GM19324 (cell line): Measurements from ENCODE around the gene TC2N.
"Not testable (repeated sequence)": the region's sequence is repeated elsewhere in the genome, so short reads cannot be mapped to it uniquely, and the experiment has no call there.

ENCODE experiments used
- ATAC-seq: cut with Tn5 transposase; IDR thresholded peaks from one replicate; pipeline ENCODE4 v1.9.1; 2021; ENCODE audit warnings: mild to moderate bottlenecking, moderate library complexity; ENCODE audit not compliant: unreplicated experiment, low FRiP score

TC2N gene

DNA sequence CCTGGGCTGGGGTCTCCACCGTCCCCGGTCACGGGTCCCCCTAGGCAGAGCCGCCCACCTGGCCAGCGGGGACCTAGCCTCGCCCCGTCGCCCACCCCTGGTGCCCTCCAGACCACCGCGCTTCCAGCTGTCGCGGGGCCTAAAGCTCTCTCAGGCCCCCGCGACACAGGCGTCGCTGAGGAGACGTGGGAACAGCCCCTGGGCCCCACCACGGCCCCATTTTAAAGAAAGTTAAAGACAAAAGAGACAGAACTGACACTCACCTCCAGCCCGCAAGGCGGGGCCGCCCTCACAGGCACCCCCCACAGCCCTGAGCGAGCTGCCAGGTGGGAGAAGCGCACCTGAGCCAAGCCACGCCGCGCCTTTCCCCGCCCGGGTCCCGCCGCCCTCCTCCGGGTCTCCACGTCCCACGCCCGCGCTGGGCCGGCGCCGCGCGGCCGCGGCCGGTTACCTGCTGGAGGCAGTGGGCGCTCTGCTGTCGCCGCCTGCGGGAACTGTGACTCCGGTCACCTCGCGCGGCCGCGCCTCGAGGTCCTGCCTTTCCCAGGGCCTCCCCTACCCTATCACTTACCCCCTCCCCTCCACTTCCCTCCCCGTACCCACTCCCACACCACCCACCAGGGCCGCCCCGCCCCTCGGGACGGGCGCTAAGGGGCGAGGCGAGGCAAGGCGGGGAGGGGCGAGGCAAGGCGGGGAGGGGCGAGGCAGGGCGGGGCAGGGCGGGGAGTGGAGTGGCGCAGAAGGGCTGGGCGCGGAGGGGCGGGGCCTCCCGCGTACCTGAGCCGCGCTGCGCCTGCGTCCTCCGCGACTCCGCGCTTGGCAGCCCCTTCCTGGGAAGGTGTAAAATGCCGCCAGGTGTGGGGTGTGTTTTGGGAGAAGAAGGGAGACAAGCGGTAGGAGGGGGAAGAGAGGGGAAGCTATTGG is 31.2 kb downstream of the TC2N start:
- peak; percentile 71 for ATAC-seq

DNA sequence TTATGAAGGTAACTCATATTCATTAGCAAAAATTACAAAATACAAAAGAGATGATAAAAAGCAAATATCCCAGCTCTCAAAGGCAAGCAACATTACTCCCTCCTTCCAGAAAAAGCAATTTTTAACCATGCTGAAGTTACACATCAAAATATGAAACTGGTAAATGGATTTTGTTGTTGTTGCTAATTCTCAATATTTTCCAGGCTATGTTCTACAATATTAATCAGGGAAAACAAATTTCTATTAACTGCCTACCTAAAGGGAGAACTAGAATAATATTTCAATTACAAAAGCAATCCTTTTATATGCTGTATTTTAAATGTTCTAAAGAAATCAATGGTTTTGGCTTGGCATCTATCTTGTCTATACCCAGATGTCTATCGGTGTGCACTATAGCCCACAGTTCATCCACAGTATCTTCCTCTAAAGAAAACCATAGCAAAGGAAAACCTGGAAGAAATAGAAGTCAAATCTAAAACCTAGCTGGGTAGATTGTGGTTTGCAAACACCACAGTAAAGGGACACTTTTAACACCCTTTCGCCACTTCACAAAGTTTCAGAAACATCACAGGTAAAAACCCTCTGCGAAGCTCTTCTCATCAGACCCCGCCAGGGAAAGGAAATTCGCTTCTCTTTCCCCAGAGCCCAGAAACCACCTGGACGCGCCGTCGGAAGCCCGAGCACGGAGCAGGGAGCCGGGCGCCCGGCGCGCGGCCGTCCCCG is 32.0 kb downstream of the TC2N start:
- no peak for ATAC-seq

- no peak for ATAC-seq
These were observed 32.8 kb downstream of the TC2N start for GRCh38 chr14:91834571-91834970.

DNA sequence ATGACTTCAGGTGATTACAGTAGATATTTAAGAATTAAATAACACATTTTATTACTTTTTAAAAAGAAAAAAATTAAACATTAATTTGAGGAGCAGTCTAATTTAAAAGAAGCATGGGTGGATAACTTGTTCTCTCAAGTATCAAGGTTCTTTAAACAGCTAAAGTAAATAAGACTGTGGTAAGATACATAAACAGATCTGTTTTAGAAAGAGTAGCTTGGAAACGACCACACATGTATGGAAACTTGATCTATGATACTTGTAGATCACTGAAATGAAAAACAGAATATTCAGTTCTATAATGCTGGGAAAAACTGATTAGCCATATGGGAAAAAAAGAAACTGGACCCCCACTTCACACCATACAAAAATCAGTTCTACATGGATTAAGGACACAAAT is 36.0 kb downstream of the TC2N start:
- no peak for ATAC-seq

GRCh38 chr14:91830777-91831176 is 36.6 kb downstream of the TC2N start:
- peak; percentile 69 for ATAC-seq

GRCh38 chr14:91829511-91829910 is 37.8 kb downstream of the TC2N start:
- ATAC-seq: no peak

DNA sequence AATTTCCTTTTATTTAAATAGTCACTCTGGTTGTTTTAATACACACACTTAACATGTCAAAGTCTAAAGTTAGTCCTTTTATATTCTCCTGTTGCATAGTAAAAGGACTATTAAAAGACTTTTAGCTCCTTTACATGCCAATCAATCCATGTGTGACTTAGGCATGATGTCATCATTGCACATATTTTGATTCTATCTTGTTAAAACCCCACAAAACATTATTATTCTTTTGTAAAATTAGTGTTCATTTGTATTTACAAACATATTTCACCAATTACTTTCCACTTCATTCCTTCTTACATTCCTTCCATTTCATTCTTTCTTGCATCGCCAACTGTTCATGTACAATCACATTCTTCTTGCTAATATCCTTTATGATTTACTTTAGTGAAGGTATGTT is 39.6 kb downstream of the TC2N start:
- ATAC-seq: no peak

DNA sequence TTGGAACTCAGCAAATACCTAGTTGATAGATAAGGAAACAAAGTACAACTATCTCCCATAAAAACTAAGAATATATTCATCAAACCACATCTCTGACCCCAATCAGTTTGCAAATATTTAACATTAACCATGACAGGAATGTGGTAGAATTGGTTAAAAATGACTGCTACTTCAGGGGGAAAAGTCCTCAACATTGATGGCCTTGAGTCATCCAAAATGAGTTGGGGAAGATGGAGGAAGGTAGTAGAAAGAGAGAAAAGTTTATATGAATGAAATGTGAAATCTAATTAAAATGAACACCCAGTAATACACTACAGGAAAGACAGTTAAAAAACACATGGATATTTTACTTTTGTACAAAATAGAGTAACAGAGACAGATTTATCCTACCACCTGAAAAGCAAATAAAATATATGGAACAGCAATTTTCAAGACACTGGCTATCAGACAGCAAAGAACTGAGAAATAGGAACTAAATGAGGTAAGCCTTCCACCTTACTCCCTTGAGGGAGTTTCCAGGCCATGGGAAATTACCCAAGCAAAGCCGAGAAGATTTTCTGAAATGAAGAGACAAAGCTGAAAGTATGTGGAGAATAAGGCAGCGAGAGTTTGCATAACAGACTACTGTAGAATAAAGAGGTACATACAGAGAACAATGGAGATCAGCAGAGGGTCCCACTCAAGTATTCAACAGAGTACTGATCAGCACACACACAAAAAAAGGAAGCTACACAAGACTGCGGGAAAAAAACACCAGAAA is 49.6 kb downstream of the TC2N start:
- ATAC-seq: no peak

DNA sequence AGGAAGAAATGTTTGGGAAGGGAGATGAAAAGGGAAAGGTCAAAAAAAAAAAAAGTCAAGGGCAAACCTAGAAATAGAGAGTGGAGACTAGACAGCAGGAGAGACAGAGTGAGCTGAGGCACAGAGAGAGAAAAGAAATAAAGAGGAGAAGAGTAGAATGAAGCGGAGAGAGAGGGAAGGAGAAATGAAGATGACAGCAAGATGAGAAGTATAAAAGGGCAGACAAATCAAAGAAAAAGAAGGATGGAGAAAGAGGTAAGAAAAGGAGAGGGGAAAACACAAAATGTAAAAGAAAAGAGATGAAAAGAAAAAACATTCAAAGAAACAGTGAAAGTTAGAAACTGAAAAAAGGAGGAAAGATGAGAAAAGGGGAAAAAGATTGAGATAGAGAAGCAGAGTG is 53.0 kb downstream of the TC2N start:
- ATAC-seq: no peak

- no peak for ATAC-seq
These were observed 56.6 kb downstream of the TC2N start for GRCh38 chr14:91810699-91811098.

DNA sequence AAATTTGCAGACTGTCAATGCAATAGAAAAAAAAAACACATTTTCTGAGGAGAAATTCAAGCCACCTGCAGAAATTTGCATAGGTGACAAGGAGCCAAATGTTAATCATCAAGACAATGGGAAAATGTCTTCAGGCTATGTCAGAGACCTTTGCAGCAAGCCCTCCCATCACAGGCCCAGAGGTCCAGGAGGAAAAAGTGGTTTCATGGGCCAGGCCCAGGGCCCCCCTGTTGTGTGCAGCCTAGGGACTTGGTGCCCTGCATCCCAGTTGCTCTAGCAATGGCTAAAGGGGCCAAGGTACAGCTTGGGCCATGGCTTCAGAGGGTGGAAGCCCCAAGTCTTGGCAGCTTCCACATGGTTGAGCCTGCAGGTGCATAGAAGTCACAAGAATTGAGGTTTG is 60.6 kb downstream of the TC2N start:
- ATAC-seq: no peak

DNA sequence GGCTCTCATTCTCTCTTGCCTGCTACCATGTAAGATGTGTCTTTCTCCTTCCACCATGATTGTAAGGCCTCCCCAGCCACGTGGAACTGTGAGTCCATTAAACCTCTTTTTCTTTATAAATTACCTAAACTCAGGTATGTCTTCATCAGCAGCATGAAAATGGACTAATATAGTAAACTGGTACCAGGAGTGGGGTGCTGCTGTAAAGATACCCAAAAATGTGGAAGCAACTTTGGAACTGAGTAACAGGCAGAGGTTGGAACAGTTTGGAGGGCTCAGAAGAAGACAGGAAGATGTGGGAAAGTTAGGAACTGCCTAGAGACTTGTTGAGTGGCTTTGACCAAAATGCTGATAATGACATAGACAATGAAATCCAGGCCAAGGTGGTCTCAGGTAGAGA is 61.2 kb downstream of the TC2N start:
- not testable (repeated sequence) for ATAC-seq

GRCh38 chr14:91805659-91806058 is 61.7 kb downstream of the TC2N start:
- no peak for ATAC-seq

- ATAC-seq: no peak
These were observed 66.0 kb downstream of the TC2N start for GRCh38 chr14:91801358-91801757.

DNA sequence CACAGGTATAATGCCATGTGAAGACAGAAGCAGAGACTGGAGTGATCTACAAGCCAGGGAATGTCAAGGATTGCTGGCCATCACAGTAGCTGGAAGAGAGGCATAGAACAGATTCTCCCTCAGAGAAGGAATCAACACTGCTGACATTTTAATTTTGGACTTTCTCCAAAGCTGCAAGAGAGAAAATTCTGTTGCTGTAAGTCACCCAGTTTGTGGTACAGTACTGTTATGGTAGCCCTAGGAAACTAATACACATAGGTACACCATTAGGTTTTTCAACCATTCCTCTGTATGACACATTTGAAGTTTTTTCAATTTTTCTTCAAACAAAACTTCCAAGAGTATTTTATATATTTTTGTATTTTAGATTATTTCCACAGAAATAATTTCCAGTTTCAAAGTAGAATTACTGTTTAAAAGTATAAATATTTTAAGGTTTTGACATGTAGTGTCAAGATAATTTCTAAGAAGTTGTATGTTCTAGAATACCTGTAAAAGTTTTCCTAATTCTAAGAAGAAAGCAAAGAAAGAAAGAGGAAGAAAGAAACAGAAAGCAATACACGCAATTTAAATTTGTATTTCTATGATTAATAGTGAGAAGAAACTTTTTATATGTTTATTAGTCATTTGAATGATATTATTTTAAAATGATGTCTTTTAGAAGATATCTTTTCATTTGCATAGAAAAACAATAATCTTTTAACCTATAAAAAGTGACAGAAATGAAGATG is 70.6 kb downstream of the TC2N start:
- ATAC-seq: no peak

DNA sequence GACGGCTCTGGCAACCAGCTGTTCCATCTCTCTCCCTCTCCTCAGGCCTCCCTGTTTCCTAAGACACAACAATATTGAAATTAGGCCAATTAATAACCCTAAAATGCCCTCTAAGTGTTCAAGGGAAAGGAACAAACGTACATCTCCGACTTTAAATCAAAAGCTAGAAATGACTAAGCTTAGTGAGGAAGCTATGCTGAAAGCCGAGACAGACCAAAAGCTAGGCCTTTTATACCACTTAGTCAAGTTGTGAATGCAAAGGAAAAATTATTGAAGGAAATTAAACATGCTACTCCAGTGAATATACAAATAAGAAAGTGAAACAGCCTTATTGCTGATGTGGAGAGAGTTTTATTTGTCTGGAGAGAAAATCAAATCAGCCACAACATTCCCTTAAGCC is 73.6 kb downstream of the TC2N start:
- ATAC-seq: no peak

DNA sequence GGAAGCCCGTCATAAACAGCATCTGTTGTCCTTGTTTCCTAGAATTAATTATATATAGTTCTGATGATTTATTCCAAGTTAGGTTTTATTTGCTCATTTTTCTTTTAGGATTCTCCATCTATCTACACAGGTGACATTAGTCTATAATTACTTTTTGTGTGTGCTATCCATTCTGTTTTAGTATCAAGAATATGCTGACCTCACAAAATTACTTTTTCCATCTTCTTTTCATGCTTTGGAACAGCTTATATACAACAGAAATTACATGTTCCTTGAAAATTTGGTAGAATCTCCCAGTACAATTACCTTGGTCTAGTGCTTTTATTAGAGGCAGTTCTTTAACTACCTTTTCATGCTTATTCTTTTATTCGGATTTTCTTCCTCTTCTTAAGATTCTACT is 81.1 kb downstream of the TC2N start:
- no peak for ATAC-seq

DNA sequence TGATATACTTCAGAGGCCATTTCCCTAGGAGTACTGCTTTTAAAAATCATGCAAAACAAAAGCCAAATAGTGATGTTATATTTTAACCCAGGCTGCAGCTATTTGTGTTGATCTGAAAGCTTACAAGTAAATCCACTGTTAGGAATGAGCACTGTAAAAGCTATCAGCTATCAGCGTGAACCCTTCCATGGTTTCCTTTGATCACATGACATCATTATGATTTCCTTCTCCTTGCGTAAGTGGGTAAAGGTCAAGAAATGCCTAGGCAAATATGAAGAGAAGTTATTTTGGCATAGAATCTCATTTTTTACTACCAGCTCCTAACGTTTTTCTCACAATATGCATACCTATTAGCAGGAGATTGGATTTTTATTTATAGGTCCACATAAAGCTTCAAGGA is 86.9 kb downstream of the TC2N start:
- ATAC-seq: no peak

GRCh38 chr14:91778217-91778616 is 89.1 kb downstream of the TC2N start:
- ATAC-seq: no peak
